Fibroblast of skin of left biceps (primary cell): ENCODE data around the gene OSBPL5.
"Not testable (repeated sequence)": the region's sequence is repeated elsewhere in the genome, so short reads cannot be mapped to it uniquely, and the experiment has no call there.

Source experiments
- DNase-seq, 2 experiments: peaks; one replicate each; pipeline ENCODE4 v3.0.0-alpha.2; 2013; ENCODE audit warnings: low read depth in 2 of 2

Gene OSBPL5

DNA sequence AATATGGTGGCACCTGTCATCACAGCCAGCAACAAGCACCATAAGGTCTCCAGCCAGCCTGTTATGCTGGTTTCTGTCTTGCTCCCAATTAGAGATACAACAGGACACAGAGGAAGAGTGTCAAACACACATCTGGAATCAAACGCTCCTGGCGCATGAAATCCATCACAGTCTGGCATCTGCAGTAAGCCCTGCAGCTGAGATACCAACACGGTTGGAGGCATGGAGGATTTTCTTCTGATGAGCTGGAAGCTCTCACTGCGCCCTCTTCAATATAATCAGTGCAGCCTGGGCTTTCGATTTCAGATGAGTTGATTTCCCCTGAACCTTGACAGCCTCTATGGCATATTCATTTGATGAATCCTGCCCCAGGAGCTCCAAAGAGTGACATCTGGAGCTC, 80.1 kb downstream of the OSBPL5 start:
- no peak for DNase-seq

DNA sequence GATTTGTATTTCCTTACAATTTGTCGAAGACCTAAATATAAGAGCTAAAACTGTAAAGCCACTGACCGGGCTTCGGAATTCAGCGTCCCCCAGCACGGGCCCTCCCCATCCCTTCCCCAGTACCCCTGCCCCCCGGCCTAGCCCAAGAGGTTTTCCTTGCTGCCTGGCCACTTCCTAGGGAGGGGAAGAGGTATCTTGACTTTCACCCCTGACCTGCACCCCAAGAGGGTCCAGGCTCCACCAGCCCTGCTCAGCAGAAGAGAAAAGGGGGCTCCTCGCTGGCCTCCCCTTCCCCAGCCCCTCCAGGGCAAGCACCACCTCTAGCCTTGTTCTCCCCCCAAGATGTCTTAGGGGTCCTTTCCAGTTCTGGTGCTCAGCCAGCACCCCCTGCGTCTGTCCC, 81.8 kb downstream of the OSBPL5 start:
- no peak for DNase-seq

DNA sequence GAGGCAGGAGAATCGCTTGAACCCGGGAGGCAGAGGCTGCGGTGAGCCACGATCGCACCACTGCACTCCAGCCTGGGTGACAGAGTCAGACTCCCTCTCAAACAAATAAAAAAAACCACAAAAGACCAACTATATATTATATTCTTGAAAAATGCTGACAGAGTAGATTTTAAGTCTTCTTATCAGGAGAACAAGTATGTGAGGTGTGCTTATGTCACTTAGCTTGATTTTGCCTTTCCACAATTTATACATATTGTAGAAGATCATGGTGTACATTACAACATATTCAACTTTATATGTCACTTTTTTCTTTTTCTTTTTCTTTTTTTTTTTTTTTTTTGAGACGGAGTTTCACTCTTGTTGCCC, 83.7 kb downstream of the OSBPL5 start:
- no peak for DNase-seq

DNA sequence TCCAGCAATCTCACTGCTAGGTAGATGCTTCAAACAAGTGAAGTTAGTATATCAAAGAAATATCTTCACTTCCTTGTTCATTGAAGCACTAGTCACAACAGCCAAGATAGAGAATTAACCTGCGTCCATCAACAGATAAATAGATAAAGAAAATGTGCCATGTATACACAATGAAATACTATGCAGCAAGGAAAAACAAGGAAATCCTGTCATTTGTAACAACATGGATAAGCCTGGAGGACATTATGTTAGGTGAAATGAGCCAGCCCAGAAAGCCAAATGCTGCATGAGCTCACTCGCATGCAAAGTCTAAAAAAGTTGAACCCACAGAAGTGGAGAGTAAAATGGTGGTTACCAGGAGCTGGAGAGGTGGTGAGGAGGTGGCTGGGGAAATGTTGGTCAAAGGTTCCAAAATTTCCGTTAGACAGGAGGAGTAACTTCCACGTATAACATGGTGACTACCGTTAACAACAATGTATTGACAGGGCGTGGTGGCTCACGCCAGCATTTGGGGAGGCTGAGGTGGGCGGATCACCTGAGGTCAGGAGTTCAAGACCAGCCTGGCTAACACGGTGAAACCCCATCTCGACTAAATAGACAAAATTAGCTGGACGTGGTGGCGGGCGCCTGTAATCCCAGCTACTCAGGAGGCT, 84.3 kb downstream of the OSBPL5 start:
- DNase-seq: no peak

DNA sequence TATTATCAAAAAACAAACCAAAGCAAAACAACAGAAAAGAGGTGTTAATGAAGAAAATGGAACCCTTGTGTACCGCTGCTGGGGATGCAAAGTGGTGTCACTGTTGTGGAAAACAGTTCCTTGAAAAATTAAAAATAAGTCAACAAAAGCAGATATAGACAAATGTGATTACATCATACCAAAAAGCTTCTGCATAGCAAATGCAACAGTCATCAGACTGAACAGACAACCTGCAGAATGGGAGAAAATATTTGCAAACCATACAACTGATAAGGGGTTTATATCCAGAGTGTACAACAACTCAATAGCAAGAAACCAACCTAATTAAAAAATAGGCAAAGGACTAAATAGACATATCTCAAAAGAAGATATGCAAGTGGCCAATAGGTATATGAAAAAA, 85.0 kb downstream of the OSBPL5 start:
- DNase-seq: no peak

DNA sequence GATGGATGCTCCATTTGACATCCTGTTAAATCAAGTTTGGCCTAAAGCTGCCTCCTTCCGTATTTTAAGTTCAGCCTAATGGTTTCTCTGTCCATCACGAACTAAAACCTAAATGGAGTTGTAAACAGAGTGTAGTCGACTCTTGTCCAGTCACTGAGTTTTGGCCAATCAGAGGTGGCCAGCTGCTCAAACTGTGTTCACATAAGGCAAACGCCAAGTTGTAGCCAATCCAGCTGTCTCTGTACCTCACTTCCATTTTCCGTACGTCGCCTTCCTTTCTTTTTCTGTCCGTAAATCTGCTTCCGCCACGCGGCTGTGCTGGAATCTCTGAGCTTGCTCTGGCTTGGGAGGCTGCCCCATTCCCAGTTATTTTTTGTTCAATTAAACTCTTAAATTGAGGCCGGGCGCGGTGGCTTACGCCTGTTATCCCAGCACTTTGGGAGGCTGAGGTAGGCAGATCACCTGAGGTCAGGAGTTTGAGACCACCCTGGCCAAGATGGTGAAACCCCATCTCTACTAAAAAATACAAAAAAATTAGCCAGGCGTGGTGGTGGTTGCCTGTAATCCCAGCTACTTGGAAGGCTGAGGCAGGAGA, 87.2 kb downstream of the OSBPL5 start:
- DNase-seq: no peak

DNA sequence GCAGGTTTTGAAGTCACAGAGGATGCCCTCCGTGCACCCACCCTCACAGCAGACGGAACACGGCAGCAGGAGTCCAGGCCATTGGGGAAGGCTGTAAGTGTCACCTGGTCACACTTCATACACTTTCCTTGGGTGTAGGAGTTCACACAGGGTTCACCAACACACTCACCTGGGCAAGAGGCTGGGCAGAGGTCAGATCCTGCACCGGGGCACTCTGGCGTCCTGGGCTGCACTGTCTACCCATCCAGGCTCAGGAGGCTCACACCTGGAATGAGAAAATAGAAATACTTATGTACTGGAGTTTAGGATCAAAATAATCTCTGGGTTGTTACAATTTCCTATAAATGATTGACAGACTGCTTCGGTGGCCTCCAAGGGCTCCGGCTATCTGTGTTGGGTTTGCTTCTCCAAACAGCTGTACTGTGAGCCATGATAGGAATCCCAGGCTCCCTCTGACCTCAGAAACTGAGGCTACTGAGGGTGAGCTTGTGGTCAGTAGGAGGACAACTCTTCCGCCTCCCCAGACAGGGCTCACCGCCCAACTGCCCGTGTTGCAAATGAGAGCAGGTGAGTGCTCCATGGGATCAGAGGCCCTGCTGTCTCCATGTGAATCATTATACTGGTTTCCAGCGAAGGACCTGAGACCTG, 87.8 kb downstream of the OSBPL5 start:
- no peak for DNase-seq

DNA sequence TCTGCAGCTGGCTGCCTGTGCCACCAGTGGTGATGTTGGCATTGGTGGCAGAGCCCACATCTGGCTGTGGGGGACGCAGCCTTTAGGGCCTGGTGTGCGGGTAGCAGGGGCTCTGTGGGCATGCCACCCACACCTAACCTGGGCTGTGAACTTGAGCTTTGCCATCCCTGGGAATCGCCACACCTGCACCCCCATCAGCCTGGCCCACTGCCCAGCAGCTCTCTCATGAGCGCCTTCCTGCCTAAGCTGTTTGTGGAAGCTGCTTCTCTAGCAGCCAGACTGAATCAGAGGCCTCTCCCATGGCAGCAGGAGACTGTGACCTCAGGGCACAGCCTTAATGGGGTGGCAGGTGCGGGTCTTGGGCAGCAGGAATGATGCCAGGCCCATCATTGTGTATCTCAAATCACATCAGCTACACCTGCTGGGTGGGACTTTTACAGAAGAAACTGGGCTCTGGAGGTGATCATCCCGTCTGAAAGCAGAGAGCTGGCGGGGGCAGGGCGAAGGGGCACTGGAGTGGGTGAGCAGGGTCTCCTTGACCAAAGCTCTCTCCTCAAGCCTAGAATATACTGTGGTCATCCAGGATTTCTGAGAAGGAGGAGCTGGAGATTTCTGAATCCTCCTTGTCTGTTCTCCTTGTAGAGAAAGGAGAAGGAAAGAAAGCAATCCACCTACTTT, 90.1 kb downstream of the OSBPL5 start:
- DNase-seq: no peak

DNA sequence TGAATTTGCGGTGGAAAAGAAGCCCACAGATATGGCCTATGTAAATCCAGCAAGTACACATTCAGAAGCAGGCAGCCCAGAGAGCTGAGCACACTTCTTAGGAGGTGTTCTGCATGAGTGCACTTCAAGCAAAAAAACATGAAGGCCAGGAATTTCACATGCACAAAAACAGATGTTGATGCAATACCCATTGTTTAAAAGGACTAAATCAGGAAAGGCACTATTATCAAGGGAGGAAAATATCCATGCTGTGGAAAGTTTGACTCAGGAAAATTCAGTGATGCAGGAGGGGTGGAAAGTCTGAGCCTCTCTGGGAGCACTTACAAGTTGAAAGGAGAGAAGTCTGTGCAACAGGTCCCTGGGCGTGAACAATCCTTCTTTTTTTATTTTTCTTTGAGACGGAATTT, 92.1 kb downstream of the OSBPL5 start:
- DNase-seq: peak; percentile 52 to 55

DNA sequence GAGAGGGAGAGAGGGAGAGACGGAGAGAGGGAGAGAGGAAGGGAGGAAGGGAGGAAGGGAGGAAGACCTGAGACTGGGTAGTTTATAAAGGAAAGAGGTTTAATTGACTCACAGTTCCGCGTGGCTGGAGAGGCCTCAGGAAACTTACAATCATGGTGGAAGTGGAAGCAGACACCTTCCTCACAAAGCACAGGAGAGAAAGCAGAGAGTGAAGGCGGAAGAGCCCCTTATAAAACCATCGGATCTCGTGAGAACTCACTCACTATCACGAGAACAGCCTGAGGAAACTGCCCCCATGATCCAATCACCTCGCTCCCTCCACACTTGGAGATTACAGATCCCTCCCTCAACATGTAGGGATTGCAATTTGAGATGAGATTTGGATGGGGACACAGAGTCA, 95.7 kb downstream of the OSBPL5 start:
- DNase-seq: no peak

DNA sequence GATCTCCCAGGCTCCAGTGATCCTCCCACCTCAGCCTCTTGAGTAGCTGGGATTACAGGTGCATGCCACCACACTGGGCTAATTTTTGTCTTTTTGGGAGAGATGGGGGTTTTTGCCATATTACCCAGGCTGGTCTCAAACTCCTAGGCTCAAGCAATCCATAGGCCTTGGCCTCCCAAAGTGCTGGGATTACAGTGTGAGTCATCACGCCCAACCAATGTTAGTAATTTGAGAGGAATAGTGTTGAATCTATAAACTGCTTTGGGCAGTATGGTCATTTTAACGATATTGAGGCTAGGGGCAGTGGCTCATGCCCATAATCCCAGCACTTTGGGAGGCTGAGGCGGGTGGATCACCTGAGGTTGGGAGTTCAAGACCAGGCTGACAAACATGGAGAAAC, 98.8 kb downstream of the OSBPL5 start:
- DNase-seq: not testable (repeated sequence)

DNA sequence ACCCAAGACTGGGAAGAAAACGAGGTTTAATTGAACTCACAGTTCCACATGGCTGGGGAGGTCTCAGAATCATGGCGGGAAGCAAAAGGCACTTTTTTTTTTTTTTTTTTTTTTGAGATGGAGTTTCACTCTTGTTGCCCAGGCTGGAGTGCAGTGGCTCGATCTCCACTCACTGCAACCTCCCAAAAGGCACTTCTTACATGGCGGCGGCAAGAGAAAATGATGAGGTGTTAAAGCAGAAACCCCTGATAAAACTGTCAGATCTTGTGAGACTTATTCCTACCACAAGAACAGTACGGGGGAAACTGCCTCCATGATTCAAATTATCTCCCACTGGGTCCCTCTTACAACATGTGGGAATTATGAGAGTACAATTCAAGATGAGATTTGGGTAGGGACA, 100.4 kb downstream of the OSBPL5 start:
- not testable (repeated sequence) for DNase-seq

DNA sequence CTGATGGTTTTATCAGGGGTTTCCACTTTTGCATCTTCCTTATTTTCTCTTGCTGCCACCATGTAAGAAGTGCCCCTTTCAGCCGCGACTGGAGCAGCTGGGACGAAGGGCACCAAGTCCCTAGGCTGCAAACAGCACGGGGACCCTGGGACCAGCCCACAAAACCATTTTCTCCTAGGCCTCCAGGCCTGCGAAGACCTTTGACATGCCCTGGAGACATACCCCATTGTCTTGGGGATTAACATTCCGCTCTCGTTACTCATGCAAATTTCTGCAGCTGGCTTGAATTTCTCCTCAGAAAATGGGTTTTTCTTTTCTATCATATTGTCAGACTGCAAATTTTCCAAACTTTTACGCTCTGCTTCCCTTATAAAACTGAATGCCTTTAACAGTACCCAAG, 101.2 kb downstream of the OSBPL5 start:
- not testable (repeated sequence) for DNase-seq

DNA sequence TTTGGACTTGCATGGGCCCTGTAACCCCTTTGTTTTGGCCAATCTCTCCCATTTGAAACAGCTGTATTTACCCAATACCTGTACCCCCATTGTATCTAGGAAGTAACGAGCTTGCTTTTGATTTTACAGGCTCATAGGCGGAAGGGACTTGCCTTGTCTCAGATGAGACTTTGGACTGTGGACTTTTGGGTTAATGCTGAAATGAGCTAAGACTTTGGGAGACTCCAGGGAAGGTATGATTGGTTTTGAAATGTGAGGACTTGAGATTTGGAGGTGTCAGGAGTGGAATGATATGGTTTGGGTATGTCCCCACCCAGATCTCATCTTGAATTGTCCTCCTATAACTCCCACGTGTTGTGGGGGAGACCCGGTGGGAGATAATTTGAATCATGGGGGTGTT, 101.7 kb downstream of the OSBPL5 start:
- DNase-seq: not testable (repeated sequence)

DNA sequence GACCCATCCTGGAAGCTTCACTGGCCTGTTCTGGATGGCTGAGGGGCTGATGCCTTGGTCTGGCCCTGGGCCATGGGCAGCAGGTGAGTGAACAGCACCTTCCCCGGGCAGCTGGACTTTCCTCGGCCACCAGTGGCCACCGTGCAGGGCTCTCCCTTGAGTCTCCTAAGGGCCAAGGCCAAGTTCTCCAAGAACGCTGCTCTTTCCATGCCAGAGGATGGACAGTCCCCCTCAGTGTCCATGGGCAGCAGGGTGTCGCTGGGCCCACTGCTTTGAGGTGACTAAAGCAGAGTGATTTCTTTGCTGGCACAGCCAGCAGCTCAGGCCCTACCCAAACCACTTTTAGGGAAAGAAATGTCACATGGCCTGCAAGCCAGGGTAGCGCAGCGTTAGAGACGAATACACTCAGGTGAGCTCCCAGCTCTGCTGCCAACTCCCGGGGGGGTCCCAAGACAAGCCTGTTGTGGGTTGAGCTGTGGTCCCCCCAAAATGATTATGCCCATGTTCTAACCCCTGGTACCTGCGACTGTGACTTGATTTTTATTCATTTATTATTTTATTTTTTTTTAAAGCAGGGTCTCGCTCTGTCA, 104.6 kb downstream of the OSBPL5 start:
- no peak for DNase-seq

DNA sequence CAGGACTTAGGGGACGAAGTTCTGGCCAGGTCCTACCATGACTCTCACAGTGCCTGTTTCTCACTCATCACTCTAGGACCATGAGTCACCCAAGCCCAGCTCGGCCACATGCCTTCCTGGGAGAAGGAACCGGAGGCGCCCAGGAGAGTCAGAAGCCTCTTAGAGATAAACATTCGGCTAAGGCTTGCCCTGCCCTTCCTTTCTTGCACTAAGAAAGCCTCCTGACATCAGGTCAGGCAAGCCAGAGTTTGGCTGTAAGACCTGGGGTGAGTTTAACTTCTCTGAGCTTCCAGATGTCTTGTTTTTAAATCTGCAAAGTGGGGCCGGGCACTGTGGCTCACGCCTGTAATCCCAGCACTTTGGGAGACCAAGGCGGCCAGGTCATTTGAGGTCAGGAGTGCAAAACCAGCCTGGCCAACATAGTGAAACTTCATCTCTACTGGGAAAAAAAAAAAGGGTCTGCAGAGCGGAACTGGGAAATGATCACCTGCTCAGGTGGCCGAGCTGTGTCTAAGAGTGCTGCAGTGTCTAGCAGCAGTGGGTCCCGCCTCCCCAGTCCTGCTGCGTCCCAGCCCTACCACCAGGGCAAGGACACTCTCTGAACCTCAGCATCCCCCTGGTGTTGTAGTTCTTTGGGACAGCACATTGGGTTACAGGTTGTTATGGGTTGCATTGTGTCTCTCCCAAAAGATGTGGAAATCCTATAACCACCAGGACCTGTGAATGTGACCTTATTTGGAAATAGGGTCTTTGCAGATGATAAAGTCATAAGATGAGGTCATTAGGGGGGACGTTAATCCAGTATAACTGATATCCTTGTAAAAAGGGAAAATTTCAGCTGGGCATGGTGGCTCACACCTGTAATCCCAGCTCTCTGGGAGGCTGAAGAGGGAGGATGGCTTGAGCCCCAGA, 106.1 kb downstream of the OSBPL5 start:
- no peak for DNase-seq

DNA sequence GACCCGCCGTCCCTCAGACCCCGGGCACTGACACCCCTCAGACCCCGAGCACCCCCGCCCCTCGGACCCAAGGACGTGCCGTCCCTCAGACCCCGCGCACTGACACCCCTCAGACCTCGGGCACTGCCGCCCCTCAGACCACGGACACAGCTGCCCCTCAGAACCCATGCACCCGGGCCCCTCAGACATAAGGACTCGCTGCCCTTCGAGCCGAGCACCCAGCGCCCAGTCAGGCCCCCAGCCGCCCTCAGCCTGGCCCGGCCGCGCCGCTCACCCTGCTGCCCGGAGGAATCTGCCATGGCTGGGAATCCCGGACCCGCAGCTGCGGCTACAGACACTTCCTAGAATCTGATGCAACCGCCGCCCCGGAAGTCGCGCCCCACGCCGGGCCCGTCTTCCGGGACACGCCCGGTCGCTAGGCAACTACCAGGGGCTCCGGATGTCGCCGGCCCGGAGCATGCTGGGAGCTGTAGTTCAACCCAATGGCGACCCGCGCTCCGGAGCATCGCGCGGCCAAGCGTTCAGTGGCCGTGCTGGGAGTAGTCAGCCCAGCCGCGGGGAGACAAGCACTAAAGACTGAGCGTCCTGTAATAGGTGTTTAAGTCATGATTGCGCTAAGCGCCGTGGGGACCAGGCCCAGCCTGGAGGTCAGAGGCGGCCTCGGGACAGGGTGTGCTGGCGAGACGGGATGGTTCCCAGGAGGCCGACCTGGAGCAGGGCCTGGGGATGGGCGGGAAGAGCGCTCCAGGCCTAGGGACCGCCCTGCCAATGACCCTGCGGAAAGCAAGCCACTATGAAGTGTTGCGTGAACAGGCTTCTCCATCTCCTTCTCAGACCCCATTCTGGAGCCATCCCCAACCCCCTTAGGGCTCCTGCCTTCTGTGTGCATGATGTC, 107.8 kb downstream of the OSBPL5 start, which contains the start of gene CARS1:
Gene CARS1 (minus strand): TSS at position 355 of the 895 bp plus-strand sequence. CDS start 56 bp downstream, at position 299.
- peak; percentile 80 to 87 for DNase-seq

DNA sequence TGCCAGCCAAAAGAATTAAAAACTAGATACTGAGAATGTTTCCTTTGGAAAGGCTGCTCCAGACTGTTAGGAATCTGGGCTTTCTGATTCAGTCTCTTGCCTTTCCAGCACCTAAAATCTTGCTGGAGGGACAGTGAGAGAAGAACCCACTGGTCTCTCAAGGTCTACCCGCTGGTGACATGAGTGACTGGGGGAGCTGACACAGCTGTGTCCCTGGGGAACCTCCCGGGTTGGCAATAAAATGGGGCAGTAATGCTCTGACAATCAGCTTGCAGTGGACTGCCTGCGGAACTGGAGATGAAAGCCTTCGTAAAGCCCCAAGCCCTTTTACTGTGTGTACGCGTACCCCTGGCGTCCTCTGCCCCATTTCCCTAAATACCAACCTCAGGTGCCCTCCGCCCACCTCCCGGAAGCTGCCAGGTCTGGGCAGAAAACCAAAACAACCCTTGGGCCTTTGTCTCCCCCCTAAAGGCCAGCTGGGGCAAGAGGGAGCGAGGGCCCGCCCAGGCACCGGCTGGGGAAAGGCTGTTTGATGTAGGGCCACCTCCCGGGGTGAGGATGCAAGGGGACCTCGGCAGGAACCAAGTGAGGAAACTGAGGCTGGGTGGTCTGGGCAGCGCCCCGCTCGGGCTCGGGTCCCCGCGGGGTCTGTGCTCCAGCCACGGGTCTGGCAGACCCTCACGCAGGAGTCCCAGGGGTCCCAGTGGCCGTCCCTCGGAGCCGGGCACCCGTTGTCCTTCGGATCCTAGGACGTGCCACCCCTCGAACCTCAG, 108.6 kb downstream of the OSBPL5 start:
- DNase-seq: no peak

DNA sequence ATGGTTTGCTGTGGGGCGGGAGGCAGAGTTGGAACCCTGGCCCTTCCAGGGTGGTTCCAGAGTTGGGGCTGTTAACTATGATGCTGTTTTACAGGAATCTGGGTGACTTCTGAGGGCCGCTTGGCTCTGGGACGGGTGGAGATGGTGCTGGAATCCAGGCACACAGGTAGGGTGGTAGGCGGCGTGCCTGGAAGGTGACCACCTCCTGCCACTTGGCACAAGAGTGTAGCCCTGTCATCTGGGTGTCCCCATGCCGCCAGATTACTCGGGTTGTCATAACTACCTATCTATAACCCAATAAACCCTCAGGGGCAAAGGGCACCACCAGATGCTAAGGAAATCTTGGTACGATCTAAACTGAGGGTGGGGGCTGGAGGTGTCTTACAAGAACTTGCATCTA, 109.2 kb downstream of the OSBPL5 start:
- DNase-seq: no peak
